GM10266 (cell line): ENCODE data around the gene PHACTR1.

Source experiments
- DNase-seq: peaks from one replicate; pipeline ENCODE4 v3.0.0; 2012; ENCODE audit errors: extremely low spot score
- TF ChIP-seq, protein P1 (sequence below): IDR thresholded peaks from 2 replicates; pipeline ENCODE4 v1.5.1; 2012; ENCODE audit warnings: mild to moderate bottlenecking, low read depth; ENCODE audit not compliant: control insufficient read depth, insufficient read depth; ENCODE audit errors: missing control alignments

The PHACTR1 gene

DNA sequence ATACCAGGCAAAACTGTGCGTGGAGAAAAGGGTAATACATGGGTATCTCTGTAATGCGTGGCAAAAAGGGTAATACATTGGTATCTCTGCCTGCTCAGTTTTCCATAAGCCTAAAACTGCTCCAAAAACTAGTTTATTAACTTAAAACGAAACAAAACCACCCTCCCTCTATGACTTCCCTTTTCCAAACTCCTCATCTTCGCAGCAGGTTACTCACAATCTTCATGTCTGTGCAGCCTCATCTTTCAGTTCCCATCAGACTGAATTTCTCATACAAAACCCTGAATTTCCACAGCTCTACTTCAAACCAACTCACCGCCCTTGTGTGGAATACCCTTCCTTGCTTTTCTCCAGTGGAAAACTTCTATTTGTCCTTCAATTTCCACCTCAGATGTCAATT is 199.4 kb downstream of the PHACTR1 start:
- no peak for DNase-seq
- TF ChIP-seq, protein P1, sequence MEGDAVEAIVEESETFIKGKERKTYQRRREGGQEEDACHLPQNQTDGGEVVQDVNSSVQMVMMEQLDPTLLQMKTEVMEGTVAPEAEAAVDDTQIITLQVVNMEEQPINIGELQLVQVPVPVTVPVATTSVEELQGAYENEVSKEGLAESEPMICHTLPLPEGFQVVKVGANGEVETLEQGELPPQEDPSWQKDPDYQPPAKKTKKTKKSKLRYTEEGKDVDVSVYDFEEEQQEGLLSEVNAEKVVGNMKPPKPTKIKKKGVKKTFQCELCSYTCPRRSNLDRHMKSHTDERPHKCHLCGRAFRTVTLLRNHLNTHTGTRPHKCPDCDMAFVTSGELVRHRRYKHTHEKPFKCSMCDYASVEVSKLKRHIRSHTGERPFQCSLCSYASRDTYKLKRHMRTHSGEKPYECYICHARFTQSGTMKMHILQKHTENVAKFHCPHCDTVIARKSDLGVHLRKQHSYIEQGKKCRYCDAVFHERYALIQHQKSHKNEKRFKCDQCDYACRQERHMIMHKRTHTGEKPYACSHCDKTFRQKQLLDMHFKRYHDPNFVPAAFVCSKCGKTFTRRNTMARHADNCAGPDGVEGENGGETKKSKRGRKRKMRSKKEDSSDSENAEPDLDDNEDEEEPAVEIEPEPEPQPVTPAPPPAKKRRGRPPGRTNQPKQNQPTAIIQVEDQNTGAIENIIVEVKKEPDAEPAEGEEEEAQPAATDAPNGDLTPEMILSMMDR: no peak

DNA sequence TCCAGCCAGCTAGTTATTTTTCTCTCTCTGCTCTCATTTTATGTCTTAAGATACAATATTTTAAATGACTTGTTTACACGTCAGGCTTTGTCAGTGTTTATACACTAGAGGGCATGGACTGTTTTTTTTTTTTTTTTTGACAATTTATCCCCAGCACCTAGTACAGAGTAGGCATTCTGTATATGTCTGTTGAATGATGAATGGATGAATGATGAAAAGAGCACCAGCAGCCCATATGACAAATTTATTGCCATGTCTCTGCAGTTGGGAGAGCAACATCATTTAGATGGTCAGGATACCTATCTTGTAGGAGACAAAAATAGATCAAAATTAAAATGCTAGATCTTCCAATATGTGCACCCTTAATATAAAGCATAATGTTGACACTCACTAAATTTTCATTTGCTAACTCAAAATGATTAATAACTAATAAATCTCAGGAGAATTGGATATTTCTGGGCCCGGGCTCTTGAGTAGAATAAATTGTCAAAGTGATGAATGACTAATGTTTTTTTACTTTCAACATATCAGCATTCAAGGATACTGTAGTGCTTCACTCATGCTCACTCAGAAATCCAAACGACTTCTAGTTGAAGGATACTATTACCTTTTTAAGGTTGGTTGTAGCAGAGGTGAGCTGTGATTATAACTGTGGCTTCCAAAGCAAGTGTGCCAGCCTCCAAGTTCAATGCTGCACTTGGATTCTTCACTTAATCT is 200.0 kb downstream of the PHACTR1 start:
- no peak for DNase-seq
- TF ChIP-seq, protein P1: no peak

DNA sequence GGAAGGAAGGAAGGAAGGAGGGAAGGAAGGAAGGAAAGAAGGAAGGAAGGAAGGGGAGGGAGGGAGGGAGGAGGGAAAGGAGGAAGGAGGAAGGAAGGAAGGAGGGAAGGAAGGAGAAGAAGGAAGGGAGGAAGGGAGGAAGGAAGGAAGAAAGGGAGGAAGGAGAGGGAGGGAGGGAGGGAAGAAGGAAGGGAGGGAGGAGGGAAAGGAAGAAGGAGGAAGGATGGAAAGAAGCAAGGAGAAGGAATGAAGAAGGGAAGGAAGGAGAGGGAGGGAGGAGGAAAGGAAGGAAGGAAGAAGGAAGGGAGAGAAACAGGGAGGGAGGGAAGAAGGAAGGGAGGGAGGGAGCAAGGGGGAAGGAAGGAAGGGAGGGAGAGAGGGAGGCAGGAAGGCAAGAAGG is 204.9 kb downstream of the PHACTR1 start:
- TF ChIP-seq, protein P1: no peak
- no peak for DNase-seq

DNA sequence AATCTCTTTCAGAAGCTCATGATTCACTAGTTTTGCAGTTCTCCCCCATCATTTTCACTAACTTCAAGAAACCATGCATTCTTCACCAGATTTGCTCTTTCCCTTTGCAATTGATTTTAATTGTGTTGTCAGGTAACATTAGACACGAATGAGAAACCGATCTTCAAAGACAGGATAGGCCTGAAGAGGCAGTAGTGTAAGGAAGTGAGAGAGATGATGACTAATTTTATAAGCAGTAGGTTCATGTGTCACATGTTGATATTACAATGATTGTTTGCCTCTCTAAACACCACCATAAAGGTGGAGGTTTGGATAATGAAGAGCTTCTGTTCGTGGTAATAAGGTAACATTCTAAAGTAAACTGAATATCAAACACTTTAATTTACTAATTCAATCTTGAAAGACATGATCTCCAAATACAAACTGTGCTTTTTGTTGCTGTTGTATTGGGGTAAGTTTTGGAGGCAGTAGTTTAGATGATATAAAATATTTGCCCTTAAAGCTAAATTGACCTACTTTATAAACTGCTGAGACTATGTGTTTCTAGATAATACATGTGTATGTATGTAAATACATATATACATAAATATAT is 207.2 kb downstream of the PHACTR1 start:
- peak; percentile 22 for DNase-seq
- TF ChIP-seq, protein P1: no peak

DNA sequence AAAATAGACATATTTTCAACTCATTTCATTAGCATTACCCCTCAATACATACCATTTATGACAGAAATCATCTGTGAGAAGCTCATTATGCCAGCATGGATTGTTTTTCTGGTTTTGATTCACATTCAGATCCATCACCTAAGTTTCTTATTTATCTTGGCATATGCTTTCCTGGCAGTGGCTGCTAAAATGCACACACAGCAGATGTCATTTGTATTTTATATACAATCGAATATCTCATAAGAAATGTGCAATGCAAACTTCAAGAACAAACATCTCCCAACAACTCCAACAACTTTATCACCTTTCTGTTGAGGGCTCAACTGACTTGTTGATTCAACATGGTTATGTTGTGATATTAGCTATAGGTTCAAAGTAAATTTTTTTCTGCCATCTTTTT is 208.3 kb downstream of the PHACTR1 start:
- TF ChIP-seq, protein P1: no peak
- no peak for DNase-seq

DNA sequence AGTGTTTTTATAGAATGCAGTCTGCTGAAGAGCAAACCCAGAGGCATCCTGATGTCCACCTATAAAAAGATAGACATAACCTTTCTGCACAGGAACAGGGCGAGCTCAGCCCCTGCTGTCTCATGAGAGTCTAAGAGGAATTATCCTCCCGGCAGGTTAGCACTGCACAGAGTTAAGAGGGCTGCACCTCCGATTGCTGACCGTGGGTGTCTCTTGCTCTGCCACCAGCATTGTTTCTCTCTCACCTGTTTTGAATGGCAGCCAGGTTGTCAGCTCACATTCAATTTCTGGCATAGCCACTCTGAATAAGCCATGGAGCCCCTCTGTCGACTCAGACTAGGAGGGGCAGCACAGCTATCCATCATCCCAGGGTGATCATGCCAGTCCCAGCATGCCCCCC is 211.2 kb downstream of the PHACTR1 start:
- TF ChIP-seq, protein P1: no peak
- DNase-seq: no peak

DNA sequence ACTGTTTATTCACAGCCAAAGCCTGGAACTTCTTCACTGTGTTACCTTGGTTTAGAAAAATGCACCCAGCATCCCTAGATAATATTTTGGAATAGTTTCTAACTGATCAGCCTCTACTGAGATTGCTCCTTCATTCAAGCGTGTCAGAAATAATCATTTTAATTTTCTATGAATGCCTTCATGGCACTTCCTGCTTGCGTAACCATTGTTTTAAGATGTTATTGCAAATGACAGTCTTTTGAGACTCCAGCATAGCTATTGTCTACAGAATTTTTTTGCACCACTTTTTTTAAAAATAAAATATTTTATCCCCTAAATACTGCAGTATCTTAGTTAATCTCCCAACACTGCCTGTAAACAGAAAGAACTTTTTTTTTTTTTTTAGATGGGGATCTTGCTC is 213.1 kb downstream of the PHACTR1 start:
- no peak for DNase-seq
- TF ChIP-seq, protein P1: no peak
